Occipital lobe (tissue), 2 donors: ENCODE measurements around the gene SLC34A3. TPM values are rescaled to one million over a fixed set of nuclear protein-coding genes. Genes with fewer than 3 reads are reported as not detected.

Experiments used
- DNase-seq: peaks from one replicate; lab custom pipeline; 2025; lab: John Stamatoyannopoulos, UW
- total RNA-seq: library from RNA; depleted of rRNA; stranded (reverse); fragments of >200 nt; gene quantifications from one replicate; pipeline ENCODE4 v1.2.3, GENCODE V29; 2014

The SLC34A3 gene
- total RNA-seq, 1 donor from 2014 or later, result 0.16 TPM

DNA sequence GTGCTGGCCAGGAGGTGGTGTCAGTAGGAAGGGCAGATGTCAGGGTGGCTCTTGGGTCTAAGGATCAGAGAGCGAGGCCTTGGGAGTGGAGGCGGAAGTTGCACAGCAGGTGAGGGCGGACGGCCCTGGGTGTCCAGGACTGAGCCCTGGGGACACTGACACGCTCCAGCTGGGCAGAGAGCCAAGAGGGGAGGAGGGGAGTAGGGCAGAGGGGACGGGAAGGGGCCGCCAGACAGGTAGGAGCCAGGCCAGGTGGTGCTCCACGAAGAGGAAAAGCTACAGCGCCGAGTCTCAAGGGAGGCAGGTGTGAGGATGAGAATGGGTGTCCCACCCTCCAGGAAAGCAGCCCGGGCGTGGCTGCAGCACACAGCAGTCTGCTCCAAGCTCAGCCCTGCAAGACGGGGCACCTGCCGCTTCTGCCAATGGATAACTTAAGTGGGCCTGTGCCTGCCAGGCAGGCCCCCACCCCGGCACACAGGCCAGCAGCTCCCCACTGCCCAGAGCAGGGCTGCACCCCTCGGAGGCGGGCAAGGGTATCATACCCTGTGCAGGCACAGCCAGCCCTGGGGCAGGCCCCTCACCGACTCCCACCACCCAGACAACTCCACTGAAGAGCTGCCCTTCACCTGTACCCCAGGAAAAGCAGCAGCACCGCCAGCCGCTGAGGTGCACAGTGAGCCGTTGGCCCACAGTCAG is 35.0 kb upstream of the SLC34A3 start:
- DNase-seq, result no peak

- no peak for DNase-seq
Observed at GRCh38 chr9:137198051-137198901, 32.4 kb upstream of the SLC34A3 start.

GRCh38 chr9:137198902-137199283 is 31.8 kb upstream of the SLC34A3 start:
- DNase-seq, result no peak

DNA sequence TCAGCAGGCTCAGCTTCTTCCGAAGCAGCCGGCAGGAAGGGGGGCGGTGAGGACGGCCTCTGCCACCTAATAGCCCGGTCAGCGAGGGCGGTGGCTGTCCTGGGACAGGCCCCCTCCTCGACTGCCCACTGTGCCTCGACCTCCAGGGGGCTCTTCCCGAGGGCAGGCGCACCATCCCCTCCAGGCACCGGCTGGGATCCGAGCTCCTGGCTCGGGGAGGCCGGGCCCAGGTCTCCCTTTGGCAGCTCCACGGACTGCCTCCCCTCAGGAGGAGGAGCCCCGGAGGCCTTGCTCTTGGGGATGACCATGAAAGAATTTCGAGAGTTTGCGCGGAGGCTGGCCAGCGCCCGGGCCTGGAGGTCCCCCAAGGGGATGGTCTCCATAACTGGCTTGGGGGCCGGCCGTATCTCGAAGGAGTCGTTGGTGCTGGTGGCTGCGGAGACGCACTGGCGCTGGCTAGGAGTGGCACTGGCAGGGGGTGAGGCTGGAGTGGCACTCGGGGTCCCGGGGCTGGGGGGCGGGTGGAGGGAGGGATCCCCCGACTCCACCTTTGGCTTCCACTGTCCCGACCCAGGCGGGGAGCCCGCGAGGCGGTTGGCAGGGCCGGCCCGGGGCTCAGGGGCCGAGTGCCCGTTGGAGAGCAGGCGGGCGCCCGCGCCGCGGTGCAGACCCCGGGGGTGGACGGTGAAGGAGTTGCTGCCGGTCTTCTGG is 31.1 kb upstream of the SLC34A3 start:
- DNase-seq, result no peak

GRCh38 chr9:137200311-137201204 is 30.1 kb upstream of the SLC34A3 start, which contains the start of gene TPRN:
TSS of gene TPRN (minus strand) at chr9:137200741. CDS start at chr9:137200711, 30 bp downstream.
- peak; percentile 99 for DNase-seq

- no peak for DNase-seq
Observed at GRCh38 chr9:137201205-137201868, 29.4 kb upstream of the SLC34A3 start.

- no peak for DNase-seq
Observed at GRCh38 chr9:137202966-137203365, 27.7 kb upstream of the SLC34A3 start.

DNA sequence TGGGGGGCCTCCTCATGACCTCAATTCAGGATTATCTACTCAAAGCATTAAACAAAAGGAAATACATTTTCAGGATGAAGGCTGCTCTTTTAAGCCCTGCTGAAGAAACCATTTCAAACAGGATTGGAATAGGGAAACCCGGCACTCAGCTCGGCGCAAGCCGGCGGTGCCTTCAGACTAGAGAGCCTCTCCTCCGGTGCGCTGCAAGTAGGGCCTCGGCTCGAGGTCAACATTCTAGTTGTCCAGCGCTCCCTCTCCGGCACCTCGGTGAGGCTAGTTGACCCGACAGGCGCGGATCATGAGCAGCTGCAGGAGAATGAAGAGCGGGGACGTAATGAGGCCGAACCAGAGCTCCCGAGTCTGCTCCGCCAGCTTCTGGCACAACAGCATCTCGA is 26.0 kb upstream of the SLC34A3 start:
- DNase-seq, result no peak

GRCh38 chr9:137205126-137206069 is 25.3 kb upstream of the SLC34A3 start, which contains the start of the genes NDOR1 and TMEM203:
TSS of gene NDOR1 (plus strand) at chr9:137205700. CDS start at chr9:137205778, 78 bp downstream.
TSS of gene TMEM203 (minus strand) at chr9:137205648. CDS start at chr9:137205414, 234 bp downstream.
- peak; percentile 86 for DNase-seq

GRCh38 chr9:137206602-137207001 is 24.1 kb upstream of the SLC34A3 start:
- no peak for DNase-seq

DNA sequence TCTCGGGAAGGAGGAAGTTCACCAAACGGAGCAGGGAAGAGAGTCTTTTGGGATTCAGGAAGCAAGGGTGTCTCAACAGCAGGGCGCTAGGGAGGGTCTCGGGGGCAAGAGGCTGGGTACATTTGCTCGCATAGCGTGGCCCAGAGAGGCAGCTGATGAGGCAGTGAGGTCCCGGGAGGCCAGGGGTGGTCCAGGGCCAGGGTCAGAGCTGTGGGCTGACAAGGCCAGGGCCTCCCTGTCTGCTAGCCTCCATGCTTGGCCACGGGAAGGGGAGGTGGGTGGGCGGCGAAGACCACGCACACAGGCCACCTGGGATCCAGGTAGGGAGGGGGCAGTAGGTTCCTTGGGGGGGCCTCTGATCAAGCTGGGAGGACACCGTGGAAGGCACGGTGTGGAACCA is 19.2 kb upstream of the SLC34A3 start:
- DNase-seq, result no peak

GRCh38 chr9:137212520-137212919 is 18.2 kb upstream of the SLC34A3 start:
- no peak for DNase-seq

DNA sequence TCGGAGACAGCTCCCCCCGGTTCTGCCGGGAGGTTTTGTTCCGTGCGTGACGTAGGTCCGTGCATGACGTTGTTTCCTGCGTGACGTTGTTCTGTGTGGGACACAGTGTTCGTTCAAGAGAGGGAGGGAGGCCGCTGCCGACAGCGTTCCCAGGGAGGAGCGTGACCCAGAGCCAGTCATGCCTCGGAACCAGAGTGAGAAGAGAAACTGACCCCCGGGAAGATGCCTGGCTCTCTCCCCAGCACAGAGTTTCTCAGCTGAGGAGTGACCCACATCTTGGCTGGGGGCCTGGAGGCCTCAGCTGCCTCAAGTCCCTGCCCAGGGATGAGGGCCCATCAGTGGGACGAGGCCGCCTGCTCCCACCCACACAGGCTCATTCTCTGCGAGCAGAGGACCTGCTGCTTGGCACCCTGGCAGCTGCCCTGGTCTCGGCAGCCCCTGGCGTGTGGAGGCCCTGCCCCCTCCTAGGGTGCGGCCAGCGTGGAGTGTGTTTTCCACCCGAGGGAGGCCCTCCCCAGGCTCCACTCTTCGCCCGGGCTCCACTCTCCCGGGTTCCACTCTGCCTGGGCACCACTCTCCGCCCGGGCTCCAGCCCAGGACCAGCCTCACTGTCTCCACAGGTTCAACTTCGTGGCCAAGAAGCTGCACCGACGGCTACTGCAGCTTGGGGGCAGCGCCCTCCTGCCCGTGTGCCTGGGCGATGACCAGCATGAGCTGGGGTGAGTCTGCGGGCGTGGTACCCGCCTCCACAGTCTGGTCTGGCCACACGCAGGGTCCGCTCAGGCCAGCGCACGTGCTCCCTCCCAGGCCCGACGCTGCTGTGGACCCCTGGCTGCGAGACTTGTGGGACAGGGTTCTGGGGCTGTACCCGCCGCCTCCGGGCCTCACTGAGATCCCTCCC is 17.3 kb upstream of the SLC34A3 start:
- DNase-seq, result no peak

- no peak for DNase-seq
Observed at GRCh38 chr9:137214620-137215019, 16.1 kb upstream of the SLC34A3 start.

- DNase-seq, result no peak
Observed at GRCh38 chr9:137215196-137215986, 15.3 kb upstream of the SLC34A3 start.

DNA sequence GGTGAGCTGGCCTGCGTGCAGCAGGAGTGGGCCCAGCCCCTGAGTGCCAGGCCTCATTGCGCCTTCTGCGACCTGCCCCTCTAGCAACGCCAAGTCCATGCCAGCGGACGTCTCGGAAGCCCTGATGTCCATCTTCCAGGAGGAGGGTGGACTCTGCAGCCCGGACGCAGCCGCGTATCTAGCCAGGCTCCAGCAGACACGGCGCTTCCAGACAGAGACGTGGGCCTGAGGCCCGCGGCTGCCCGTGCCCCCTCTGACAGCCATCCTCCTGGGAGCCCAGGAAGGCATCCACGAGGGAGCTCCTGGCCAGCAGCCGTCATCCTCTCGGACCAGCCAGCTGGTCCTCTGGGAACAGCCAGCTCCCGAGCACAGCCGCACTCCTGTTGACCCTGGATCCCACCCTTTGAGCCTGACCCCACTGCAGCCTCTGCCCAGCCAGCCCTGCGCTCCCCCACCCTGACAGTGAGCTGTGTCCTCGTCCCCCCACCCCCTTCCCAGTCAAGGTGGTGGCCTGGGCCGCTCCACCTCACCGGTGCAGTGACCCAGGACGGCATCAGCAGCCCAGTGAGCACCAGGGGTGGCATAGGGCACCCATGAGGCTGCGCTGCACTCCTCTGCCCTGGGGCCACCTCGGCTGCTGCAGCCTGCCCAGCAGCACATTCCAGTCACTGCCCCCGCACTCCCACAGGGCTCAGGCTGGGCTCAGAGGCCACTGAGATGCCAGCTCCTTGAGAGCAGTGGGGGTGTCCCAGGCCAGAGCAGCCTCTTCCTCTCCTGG is 14.3 kb upstream of the SLC34A3 start:
- DNase-seq, result no peak
